Osteoblast (primary cell): Measurements from ENCODE around the gene TINAG. TPM values are rescaled to one million over a fixed set of nuclear protein-coding genes. Genes with fewer than 3 reads are reported as not detected.
A peak's percentile ranks its signal among the peaks of the same experiment; 100 is the strongest.

Experiments used
- DNase-seq: peaks from one replicate; pipeline ENCODE4 v3.0.0; 2011; ENCODE audit warnings: low spot score, mixed read lengths; ENCODE audit not compliant: insufficient read length; ENCODE audit errors: missing footprints
- H2AFZ ChIP-seq: 2 replicates; pipeline ENCODE4 v1.6.0; 2011; ENCODE audit warnings: mild to moderate bottlenecking, low read length
- H3K27ac ChIP-seq: 2 replicates; pipeline ENCODE4 v1.5.1; 2011; ENCODE audit warnings: mild to moderate bottlenecking, low read depth, low read length, moderate library complexity
- H3K27me3 ChIP-seq: 2 replicates; pipeline ENCODE4 v1.6.0; 2012; ENCODE audit warnings: mild to moderate bottlenecking, control low read depth, inconsistent platforms, low read length, moderate library complexity; ENCODE audit not compliant: insufficient read depth
- H3K36me3 ChIP-seq: 2 replicates; pipeline ENCODE4 v1.5.1; 2011; ENCODE audit warnings: mild to moderate bottlenecking, low read length, control low read depth, moderate library complexity; ENCODE audit not compliant: insufficient read depth
- H3K4me1 ChIP-seq: 2 replicates; pipeline ENCODE4 v1.5.1; 2011; ENCODE audit warnings: mild to moderate bottlenecking, low read length, control low read depth, moderate library complexity; ENCODE audit not compliant: insufficient read depth
- H3K4me2 ChIP-seq: 2 replicates; pipeline ENCODE4 v1.6.0; 2011; ENCODE audit warnings: mild to moderate bottlenecking, low read length; ENCODE audit not compliant: insufficient read depth
- H3K4me3 ChIP-seq: fragments of 200-600 bp; sonication (generic); 3 replicates; pipeline ENCODE4 v1.5.1; 2012; ENCODE audit warnings: mild to moderate bottlenecking, low read length, inconsistent platforms; ENCODE audit not compliant: insufficient read depth
- H3K79me2 ChIP-seq: 2 replicates; pipeline ENCODE4 v1.6.0; 2012; ENCODE audit warnings: mild to moderate bottlenecking, low read length, control low read depth, inconsistent platforms; ENCODE audit not compliant: insufficient read depth
- H3K9me3 ChIP-seq: 2 replicates; pipeline ENCODE4 v1.5.1; 2011; ENCODE audit warnings: low read depth, low read length, control low read depth
- H4K20me1 ChIP-seq: 2 replicates; pipeline ENCODE4 v1.6.0; 2012; ENCODE audit warnings: mild to moderate bottlenecking, low read length, control low read depth; ENCODE audit not compliant: insufficient read depth
- total RNA-seq: library from RNA; depleted of rRNA; stranded (reverse); fragments of >200 nt; gene quantifications from 2 replicates; pipeline ENCODE4 v1.2.3, GENCODE V29; 2012
- TF ChIP-seq, protein P1 (sequence below): IDR thresholded peaks from 2 replicates; pipeline ENCODE4 v1.5.1; 2011; ENCODE audit warnings: mild to moderate bottlenecking, low read depth, low read length, moderate library complexity; ENCODE audit errors: extremely low read depth

TINAG gene
- total RNA-seq, 1 donor: not detected

GRCh38 chr6:54411767-54412166 is 103.5 kb downstream of the TINAG start:
- Histone ChIP-seq H3K4me1 (no peaks in the 10 kb centered on the region), H3K27ac (no peak overlapping the region), H3K9me3 (no peaks in the 10 kb centered on the region), H3K4me2 (no peak overlapping the region), H2AFZ (no peak overlapping the region), H3K79me2 (no peaks in the 10 kb centered on the region), H3K27me3 (no peaks in the 10 kb centered on the region), H3K4me3 (no peak overlapping the region), H3K36me3 (no peaks in the 10 kb centered on the region), H4K20me1 (no peaks in the 10 kb centered on the region)
- TF ChIP-seq, protein P1, sequence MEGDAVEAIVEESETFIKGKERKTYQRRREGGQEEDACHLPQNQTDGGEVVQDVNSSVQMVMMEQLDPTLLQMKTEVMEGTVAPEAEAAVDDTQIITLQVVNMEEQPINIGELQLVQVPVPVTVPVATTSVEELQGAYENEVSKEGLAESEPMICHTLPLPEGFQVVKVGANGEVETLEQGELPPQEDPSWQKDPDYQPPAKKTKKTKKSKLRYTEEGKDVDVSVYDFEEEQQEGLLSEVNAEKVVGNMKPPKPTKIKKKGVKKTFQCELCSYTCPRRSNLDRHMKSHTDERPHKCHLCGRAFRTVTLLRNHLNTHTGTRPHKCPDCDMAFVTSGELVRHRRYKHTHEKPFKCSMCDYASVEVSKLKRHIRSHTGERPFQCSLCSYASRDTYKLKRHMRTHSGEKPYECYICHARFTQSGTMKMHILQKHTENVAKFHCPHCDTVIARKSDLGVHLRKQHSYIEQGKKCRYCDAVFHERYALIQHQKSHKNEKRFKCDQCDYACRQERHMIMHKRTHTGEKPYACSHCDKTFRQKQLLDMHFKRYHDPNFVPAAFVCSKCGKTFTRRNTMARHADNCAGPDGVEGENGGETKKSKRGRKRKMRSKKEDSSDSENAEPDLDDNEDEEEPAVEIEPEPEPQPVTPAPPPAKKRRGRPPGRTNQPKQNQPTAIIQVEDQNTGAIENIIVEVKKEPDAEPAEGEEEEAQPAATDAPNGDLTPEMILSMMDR: no peak
- DNase-seq: no peak

DNA sequence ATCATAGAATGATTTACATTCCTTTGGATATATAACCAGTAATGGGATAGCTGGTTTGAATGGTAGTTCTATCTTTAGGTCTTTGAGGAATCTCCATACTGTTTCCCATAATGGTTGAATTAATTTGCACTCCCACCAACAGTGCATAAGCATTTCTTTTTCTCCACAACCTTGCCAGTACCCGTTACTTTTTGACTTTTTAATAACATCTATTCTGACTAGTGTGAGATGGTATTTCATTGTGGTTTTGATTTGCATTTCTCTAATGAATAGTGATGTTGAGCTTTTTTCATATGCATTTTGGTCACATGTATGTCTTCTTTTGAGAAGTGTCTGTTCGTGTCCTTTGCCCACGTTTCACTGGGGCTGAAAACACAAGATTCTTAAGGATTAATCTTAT is 107.3 kb downstream of the TINAG start:
- TF ChIP-seq, protein P1: no peak
- no peak overlapping the region for H2AFZ ChIP-seq
- no peaks in the 10 kb centered on the region for H3K36me3 ChIP-seq
- no peak for DNase-seq
- H3K9me3 ChIP-seq: no peaks in the 10 kb centered on the region
- no peak overlapping the region for H3K4me2 ChIP-seq
- H3K27ac ChIP-seq: no peak overlapping the region
- no peaks in the 10 kb centered on the region for H4K20me1 ChIP-seq
- H3K4me3 ChIP-seq: no peak overlapping the region
- no peaks in the 10 kb centered on the region for H3K79me2 ChIP-seq
- no peaks in the 10 kb centered on the region for H3K27me3 ChIP-seq
- H3K4me1 ChIP-seq: peaks cover 9% of the 10 kb centered on the region

DNA sequence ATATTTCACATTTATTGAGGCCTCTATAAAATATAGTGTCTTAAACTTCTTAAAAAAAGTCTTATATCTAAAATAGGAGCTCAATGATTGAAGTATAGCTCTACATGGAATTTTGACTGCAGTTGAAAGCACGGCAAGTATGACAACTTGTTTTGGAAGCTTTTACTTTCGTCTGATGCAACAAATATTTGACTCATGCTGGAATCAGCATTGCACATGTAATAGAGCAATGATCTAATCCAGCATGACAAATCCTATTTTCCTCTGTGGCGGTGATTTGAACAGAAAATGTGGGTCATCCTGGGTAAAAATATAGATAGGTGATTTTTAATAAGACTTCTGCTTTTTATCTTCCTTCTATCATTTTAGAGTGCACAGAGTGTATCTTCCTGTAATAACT is 111.6 kb downstream of the TINAG start:
- TF ChIP-seq, protein P1: no peak

GRCh38 chr6:54426995-54427394 is 118.8 kb downstream of the TINAG start:
- Histone ChIP-seq H3K9me3 (no peaks in the 10 kb centered on the region), H3K27ac (peak overlapping the region; percentile 57), H3K27me3 (no peaks in the 10 kb centered on the region), H2AFZ (peak overlapping the region; percentile 48), H3K4me1 (peaks cover 24% of the 10 kb centered on the region), H3K36me3 (no peaks in the 10 kb centered on the region), H4K20me1 (no peaks in the 10 kb centered on the region), H3K4me3 (no peak overlapping the region), H3K79me2 (no peaks in the 10 kb centered on the region), H3K4me2 (peak overlapping the region; percentile 14)
- TF ChIP-seq, protein P1: no peak
- DNase-seq: peak; percentile 10

More for the DNA sequence above, 111.6 kb downstream of the TINAG start:
- Histone ChIP-seq H3K4me2 (peak overlapping the region; percentile 50), H3K4me1 (peaks cover 9% of the 10 kb centered on the region), H4K20me1 (no peaks in the 10 kb centered on the region), H2AFZ (no peak overlapping the region), H3K79me2 (no peaks in the 10 kb centered on the region), H3K27me3 (no peaks in the 10 kb centered on the region), H3K36me3 (no peaks in the 10 kb centered on the region), H3K9me3 (no peaks in the 10 kb centered on the region), H3K4me3 (no peak overlapping the region), H3K27ac (peak overlapping the region; percentile 67)
- DNase-seq: peak; percentile 32
